HG02884 (cell line): ENCODE measurements around the gene DENND6B.

Experiments used
- ATAC-seq: cut with Tn5 transposase; IDR thresholded peaks from one replicate; pipeline ENCODE4 v1.9.1; 2021; ENCODE audit warnings: mild to moderate bottlenecking, moderate library complexity; ENCODE audit not compliant: unreplicated experiment

DENND6B gene

DNA sequence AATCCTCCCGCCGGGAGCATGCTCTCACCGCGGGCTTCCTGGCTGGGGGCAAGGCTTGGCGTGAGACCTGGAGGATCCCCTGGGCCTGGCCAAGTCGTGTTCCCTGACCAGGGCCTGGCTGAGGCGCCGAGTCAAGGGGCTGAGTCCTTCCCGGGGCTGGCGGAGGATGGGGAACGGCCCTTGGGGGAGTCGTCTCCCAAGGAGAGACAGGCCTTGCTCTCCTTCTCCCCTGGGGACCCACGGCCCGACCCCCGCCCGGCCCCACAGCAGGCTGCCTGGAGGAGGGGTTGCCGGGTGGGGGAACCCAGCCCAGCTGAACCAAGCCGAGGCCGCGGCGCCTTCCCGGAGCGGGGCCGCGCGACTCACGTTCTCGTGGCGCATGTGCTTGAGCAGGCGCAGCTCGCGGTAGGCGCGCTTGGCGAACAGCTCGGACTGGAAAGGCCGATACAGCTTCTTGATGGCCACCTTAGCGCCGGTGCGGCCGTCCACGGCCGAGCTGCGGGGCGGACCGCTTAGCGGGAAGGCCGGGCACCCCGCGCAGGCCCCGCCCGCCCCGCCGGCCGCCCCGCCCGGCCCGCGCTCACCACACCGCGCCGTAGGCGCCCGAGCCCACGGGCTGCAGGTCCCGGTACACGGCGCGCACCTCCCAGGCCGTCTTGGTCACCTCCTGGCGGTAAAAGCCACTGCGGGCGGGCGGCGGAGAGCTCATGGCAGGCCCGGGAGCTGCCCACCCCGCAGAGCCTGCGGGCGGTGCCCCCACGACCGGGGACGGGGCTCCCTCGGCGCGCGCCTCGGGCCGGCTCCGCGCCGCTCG is 65.8 kb downstream of the DENND6B start:
- ATAC-seq, result no peak

DNA sequence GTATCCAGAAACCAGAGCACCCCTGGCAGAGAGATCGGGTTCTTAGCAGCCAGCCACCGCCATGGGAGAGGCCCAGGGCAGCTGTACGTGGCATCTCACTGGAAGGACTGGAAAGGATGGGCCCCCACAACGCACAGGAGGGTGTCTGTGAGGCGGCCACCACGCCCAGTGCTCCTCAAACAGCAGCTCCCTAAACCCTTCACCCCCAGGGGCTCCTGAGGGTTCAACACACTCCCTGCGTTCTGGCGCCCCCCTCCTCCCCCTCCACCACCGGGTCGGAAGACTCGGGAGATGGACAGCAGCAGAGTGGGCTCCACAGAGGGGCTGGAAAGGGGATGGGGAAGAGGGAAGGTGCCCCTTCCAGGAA is 66.4 kb downstream of the DENND6B start:
- ATAC-seq, result no peak

DNA sequence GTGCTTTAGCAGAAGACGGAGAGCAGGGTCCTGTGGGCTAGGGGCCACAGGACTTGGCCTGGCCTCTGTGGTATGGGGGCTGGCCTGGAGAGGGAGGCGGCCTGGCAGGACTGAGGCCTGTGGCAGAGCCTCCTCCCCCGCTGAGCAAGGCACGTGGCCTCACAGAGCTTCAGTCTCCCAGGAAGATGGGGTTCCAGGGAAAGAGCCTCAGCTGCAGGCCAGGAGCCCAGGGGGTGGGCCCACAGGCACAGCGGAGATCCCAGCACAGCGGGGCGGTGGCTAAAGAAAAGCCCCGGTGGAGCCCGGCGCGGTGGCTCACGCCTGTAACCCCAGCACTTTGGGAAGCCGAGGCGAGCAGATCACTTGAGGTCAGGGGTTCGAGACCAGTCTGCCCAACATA is 67.5 kb downstream of the DENND6B start:
- no peak for ATAC-seq
